ENCODE measurements around the gene MYH10. TPM values are rescaled to one million over a fixed set of nuclear protein-coding genes. Genes with fewer than 3 reads are reported as not detected.
A peak's percentile ranks its signal among the peaks of the same experiment; 100 is the strongest.

MYH10 gene
- total RNA-seq, 1 donor from 2014 or later: 244 TPM

DNA sequence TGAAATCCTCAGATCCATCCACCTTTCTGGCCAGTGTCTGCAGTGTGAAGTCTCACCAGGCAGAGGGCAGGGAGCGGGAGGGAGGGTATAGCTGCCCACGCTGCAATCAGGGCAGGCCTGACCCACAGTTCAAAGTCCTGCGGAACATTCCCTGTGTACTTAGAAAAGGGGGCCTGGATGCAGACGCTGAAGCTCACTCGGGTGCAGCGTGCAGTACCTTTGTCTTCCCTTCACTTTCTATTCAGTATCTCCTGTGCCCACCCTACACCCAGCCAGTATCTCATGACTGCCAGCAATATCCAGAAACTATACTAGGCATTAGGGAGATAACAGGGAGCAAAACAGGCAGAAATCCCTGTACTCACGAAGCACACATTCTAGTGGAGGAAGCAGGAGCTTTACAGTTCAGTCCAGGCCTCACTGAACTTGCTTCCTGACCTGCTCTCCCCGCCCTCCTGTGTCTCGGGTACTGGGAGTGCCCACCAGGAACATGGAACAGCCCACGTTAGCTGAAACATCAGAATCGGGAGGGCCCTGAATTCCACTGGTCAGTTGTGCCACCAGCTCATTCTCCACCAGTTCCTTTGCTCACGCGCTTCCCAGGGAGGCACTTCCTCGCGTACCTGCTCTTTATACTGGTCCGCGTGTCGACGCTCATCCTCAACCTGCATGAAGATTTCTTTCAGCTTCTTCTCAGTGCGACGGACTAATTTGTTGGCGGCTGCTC lies 152.6 kb downstream of the MYH10 start:
- Mint-ChIP-seq H3K27ac (peak overlapping the region; percentile 33), H3K9me3 (ENCODE audit: low read depth) (no peaks in the 10 kb centered on the region), H3K27me3 (no peaks in the 10 kb centered on the region), H3K36me3 (ENCODE audit: insufficient read depth) (peaks cover 42% of the 10 kb centered on the region), H3K4me1 (ENCODE audit: low read depth) (no peaks in the 10 kb centered on the region), H3K4me3 (ENCODE audit: low read depth) (no peak overlapping the region)
- no peak for DNase-seq (ENCODE audit: low spot score, unreplicated experiment)
- TF ChIP-seq, protein P1, sequence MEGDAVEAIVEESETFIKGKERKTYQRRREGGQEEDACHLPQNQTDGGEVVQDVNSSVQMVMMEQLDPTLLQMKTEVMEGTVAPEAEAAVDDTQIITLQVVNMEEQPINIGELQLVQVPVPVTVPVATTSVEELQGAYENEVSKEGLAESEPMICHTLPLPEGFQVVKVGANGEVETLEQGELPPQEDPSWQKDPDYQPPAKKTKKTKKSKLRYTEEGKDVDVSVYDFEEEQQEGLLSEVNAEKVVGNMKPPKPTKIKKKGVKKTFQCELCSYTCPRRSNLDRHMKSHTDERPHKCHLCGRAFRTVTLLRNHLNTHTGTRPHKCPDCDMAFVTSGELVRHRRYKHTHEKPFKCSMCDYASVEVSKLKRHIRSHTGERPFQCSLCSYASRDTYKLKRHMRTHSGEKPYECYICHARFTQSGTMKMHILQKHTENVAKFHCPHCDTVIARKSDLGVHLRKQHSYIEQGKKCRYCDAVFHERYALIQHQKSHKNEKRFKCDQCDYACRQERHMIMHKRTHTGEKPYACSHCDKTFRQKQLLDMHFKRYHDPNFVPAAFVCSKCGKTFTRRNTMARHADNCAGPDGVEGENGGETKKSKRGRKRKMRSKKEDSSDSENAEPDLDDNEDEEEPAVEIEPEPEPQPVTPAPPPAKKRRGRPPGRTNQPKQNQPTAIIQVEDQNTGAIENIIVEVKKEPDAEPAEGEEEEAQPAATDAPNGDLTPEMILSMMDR (IDR thresholded peaks at IDR 0.05; ENCODE audit: unreplicated experiment): no peak

DNA sequence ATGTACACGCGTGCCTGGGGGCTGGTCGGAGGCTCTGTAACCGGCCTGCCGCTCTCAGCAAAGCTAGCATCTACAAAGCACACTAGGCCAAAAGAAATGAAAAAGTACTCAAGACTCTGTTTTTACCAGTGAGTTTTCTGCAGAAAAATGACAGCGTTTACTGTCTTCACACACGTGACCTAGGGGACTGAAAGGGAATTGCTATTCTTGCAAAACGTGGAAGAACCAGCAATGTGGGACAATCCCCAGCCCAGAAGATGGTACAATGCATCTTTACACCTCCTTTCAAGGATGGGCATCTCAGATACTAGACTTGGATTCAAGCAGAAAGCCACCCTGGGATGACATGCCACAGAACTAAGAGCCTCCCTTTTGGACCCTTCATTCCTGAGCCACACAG lies 153.4 kb downstream of the MYH10 start:
- TF ChIP-seq, protein P1 (IDR thresholded peaks at IDR 0.05; ENCODE audit: unreplicated experiment): no peak
- DNase-seq (ENCODE audit: low spot score, unreplicated experiment): no peak
- no peaks in the 10 kb centered on the region for H3K9me3 Mint-ChIP-seq (ENCODE audit: low read depth)
- H3K36me3 Mint-ChIP-seq (ENCODE audit: insufficient read depth): peaks cover 42% of the 10 kb centered on the region
- H3K27ac Mint-ChIP-seq: no peak overlapping the region
- H3K4me1 Mint-ChIP-seq (ENCODE audit: low read depth): no peaks in the 10 kb centered on the region
- no peaks in the 10 kb centered on the region for H3K27me3 Mint-ChIP-seq
- no peak overlapping the region for H3K4me3 Mint-ChIP-seq (ENCODE audit: low read depth)

DNA sequence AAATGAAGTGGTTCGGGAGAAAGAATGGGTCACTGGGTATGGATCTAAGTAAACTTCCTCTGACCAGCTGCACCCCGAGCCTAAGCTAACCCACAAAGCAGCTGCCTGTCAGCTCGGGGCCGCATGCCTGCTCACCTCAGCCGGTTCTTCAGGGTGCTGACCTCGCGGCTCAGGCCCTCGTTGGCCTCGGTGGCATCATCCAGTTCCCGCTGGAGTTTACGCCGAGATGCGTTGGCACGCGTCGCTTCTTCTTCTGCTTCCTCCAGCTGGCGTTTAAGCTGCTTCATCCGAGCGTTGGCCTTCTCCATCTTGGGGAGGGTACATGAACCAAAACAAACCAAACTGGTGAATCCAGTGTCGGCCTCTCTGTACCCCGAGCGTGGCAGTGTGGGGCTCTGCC lies 153.8 kb downstream of the MYH10 start:
- Mint-ChIP-seq H3K9me3 (ENCODE audit: low read depth) (no peaks in the 10 kb centered on the region), H3K27me3 (no peaks in the 10 kb centered on the region), H3K4me1 (ENCODE audit: low read depth) (no peaks in the 10 kb centered on the region), H3K4me3 (ENCODE audit: low read depth) (no peak overlapping the region), H3K36me3 (ENCODE audit: insufficient read depth) (peaks cover 42% of the 10 kb centered on the region), H3K27ac (no peak overlapping the region)
- no peak for DNase-seq (ENCODE audit: low spot score, unreplicated experiment)
- TF ChIP-seq, protein P1 (IDR thresholded peaks at IDR 0.05; ENCODE audit: unreplicated experiment): no peak

DNA sequence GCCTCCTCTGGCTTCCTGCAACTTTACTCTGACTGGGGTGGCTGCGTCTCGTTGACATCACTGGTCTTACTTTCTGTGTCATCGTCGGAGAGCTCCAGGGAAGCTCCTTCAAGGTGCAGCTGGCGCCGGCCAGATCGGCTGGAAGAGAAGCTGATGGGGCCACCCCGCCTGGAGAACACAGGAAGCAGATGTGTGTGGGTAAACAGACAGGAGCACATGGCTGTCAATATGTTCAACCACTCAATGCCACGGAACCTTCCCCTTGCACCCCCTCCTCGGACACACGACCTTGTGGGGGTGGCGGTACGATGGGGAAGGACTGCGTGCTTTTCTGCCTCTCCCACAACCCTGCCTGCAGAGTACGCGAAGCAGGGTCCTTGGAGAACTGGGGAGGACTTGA lies 154.7 kb downstream of the MYH10 start:
- TF ChIP-seq, protein P1 (IDR thresholded peaks at IDR 0.05; ENCODE audit: unreplicated experiment): no peak
- no peaks in the 10 kb centered on the region for H3K4me1 Mint-ChIP-seq (ENCODE audit: low read depth)
- no peak for DNase-seq (ENCODE audit: low spot score, unreplicated experiment)
- H3K36me3 Mint-ChIP-seq (ENCODE audit: insufficient read depth): peaks cover 42% of the 10 kb centered on the region
- no peaks in the 10 kb centered on the region for H3K27me3 Mint-ChIP-seq
- H3K27ac Mint-ChIP-seq: no peak overlapping the region
- H3K9me3 Mint-ChIP-seq (ENCODE audit: low read depth): no peaks in the 10 kb centered on the region
- no peak overlapping the region for H3K4me3 Mint-ChIP-seq (ENCODE audit: low read depth)

DNA sequence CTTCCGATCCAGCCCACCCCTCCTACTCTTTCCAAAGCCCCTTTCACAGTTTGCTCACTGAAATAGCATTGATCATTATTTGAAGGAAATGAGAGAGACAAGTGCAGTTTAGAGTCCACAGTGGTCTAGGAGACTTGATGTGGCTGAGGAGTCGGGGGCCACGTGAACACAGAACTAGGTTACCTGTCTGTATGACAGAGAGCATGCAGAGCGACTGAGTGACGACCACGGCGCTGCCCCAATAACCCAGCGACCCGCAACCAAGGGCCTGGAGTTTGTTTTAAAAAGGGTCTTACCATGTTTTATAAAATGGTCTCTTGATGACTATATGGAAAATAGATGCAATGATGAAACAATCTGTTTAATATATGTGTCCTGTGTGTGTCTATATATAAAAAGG lies 155.3 kb downstream of the MYH10 start:
- peaks cover 39% of the 10 kb centered on the region for H3K36me3 Mint-ChIP-seq (ENCODE audit: insufficient read depth)
- TF ChIP-seq, protein P1 (IDR thresholded peaks at IDR 0.05; ENCODE audit: unreplicated experiment): no peak
- no peak overlapping the region for H3K27ac Mint-ChIP-seq
- no peaks in the 10 kb centered on the region for H3K9me3 Mint-ChIP-seq (ENCODE audit: low read depth)
- no peaks in the 10 kb centered on the region for H3K4me1 Mint-ChIP-seq (ENCODE audit: low read depth)
- no peak for DNase-seq (ENCODE audit: low spot score, unreplicated experiment)
- H3K4me3 Mint-ChIP-seq (ENCODE audit: low read depth): no peak overlapping the region
- H3K27me3 Mint-ChIP-seq: no peaks in the 10 kb centered on the region
